HCT116 (cell line): ENCODE measurements around the gene TPM3. TPM values are rescaled to one million over a fixed set of nuclear protein-coding genes. Genes with fewer than 3 reads are reported as not detected.
A peak's percentile ranks its signal among the peaks of the same experiment; 100 is the strongest.

ENCODE experiments used
- ATAC-seq: fragments of 200-7000 bp; cut with Tn5 transposase; 2 replicates; pipeline ENCODE4 v1.9.1; 2020; ENCODE audit warnings: mild to moderate bottlenecking, moderate library complexity
- BruUV-seq: library from RNA; stranded (reverse); fragments of 400-500 nt; replicated peaks from 2 replicates; lab custom pipeline; 2021; lab: Mats Ljungman, UMichigan
- CTCF ChIA-PET: fragments of 300-600 bp; sonication (Branson Sonifier 250); formaldehyde crosslinking; loops from one replicate; lab custom pipeline; 2021; ENCODE audit warnings: antibody characterized with exemption; lab: Charles Lee
- POLR2A ChIA-PET: fragments of 300-600, 350-600 bp; sonication (Branson Sonifier 250); formaldehyde crosslinking; loops from one replicate; lab custom pipeline; 2021; ENCODE audit warnings: antibody characterized with exemption; lab: Charles Lee
- RAD21 ChIA-PET, 2 experiments: fragments of 300-600 bp; sonication (Branson Sonifier 250); formaldehyde crosslinking; loops; one replicate each; lab custom pipeline; 2023; ENCODE audit warnings: low total read pairs in 2 of 2; ENCODE audit not compliant: uncharacterized antibody in 2 of 2, unreplicated experiment in 2 of 2, low non-redundant PET in 1 of 2; lab: Charles Lee
- DNase-seq: peaks from one replicate; pipeline ENCODE4 v3.0.0-alpha.2; 2010; ENCODE audit warnings: low read depth, low spot score
- H2AFZ ChIP-seq: fragments of 200-600 bp; shearing (Covaris generic), sonication (generic); 2 replicates; pipeline ENCODE4 v1.6.1; 2017; ENCODE audit warnings: low read depth, mixed run types, mixed read lengths, antibody characterized with exemption, low read length; ENCODE audit not compliant: poor library complexity, severe bottlenecking
- H3K27ac ChIP-seq: 2 replicates; pipeline ENCODE4 v1.5.1; 2012; ENCODE audit warnings: low read depth, low read length
- H3K27me3 ChIP-seq: fragments of 200-600 bp; sonication (generic); 2 replicates; pipeline ENCODE4 v1.6.1; 2016; ENCODE audit warnings: mixed run types, low read length, mixed read lengths; ENCODE audit not compliant: insufficient read depth
- H3K36me3 ChIP-seq, 2 experiments: fragments of 200-500 bp in 1 of 2; fragments of 200-600 bp in 1 of 2; sonication (Bioruptor generic) in 1 of 2; sonication (generic) in 1 of 2; 2 replicates each; pipeline versions ENCODE4 v1.5.1 to v1.6.1; 2014 to 2016; ENCODE audit warnings: low read length in 2 of 2, inconsistent platforms in 1 of 2, mixed read lengths in 1 of 2, mixed run types in 1 of 2; ENCODE audit not compliant: insufficient read depth in 2 of 2, control insufficient read depth in 1 of 2
- H3K4me1 ChIP-seq, 2 experiments: fragments of 200-600 bp in 1 of 2; sonication (generic) in 1 of 2; 2 replicates each; pipeline versions ENCODE4 v1.5.1 to v1.6.1; 2012 to 2017; ENCODE audit warnings: low read length in 2 of 2, inconsistent platforms in 1 of 2, mild to moderate bottlenecking in 1 of 2, mixed read lengths in 1 of 2, mixed run types in 1 of 2, moderate library complexity in 1 of 2; ENCODE audit not compliant: insufficient read depth in 2 of 2, control insufficient read depth in 1 of 2
- H3K4me2 ChIP-seq: fragments of 200-600 bp; sonication (generic); 2 replicates; pipeline ENCODE4 v1.6.1; 2017; ENCODE audit warnings: mixed run types, low read length, mixed read lengths
- H3K4me3 ChIP-seq, 2 experiments: fragments of 200-600 bp in 1 of 2; sonication (generic) in 1 of 2; replicated peaks in 1 of 2; 2 replicates each; pipeline ENCODE4 v1.5.1; 2011 to 2016; ENCODE audit warnings: low read length in 2 of 2, control low read depth in 1 of 2, low read depth in 1 of 2, mild to moderate bottlenecking in 1 of 2, mixed read lengths in 1 of 2, mixed run types in 1 of 2
- H3K79me2 ChIP-seq: fragments of 200-600 bp; sonication (generic); 2 replicates; pipeline ENCODE4 v1.6.1; 2017; ENCODE audit warnings: mild to moderate bottlenecking, mixed run types, low read length, moderate library complexity, mixed read lengths; ENCODE audit not compliant: insufficient read depth
- H3K9ac ChIP-seq: fragments of 200-600 bp; sonication (generic); 2 replicates; pipeline ENCODE4 v1.6.1; 2016; ENCODE audit warnings: low read length, mixed read lengths
- H3K9me2 ChIP-seq: fragments of 200-600 bp; sonication (generic), shearing (Covaris generic); 2 replicates; pipeline ENCODE4 v1.6.1; 2017; ENCODE audit warnings: mixed run types, mild to moderate bottlenecking, moderate library complexity; ENCODE audit not compliant: insufficient read depth
- H3K9me3 ChIP-seq, 2 experiments: fragments of 200-500 bp in 1 of 2; fragments of 200-600 bp in 1 of 2; sonication (Bioruptor generic) in 1 of 2; sonication (generic) in 1 of 2; 2 replicates each; pipeline ENCODE4 v1.6.1; 2014 to 2017; ENCODE audit warnings: low read length in 2 of 2, mixed read lengths in 2 of 2, inconsistent platforms in 1 of 2, low read depth in 1 of 2, mild to moderate bottlenecking in 1 of 2, mixed run types in 1 of 2, moderate library complexity in 1 of 2; ENCODE audit not compliant: control insufficient read depth in 1 of 2, insufficient read depth in 1 of 2
- H4K20me1 ChIP-seq: fragments of 200-600 bp; sonication (generic), shearing (Covaris generic); 2 replicates; pipeline ENCODE4 v1.6.1; 2017; ENCODE audit warnings: mixed run types, mild to moderate bottlenecking, moderate library complexity; ENCODE audit not compliant: insufficient read depth
- CEBPB ChIP-seq: IDR thresholded peaks from 2 replicates; pipeline ENCODE4 v1.6.1; 2012; ENCODE audit warnings: low read depth
- ELF1 ChIP-seq: IDR thresholded peaks from 2 replicates; pipeline ENCODE4 v1.6.1; 2012; ENCODE audit warnings: low read depth, borderline replicate concordance
- FOSL1 ChIP-seq: IDR thresholded peaks from 2 replicates; pipeline ENCODE4 v1.6.1; 2012; ENCODE audit warnings: low read depth
- REST ChIP-seq: IDR thresholded peaks from 2 replicates; pipeline ENCODE4 v1.6.1; 2012; ENCODE audit warnings: low read depth
- SP1 ChIP-seq: IDR thresholded peaks from 2 replicates; pipeline ENCODE4 v1.6.1; 2012; ENCODE audit warnings: low read depth
- YY1 ChIP-seq: IDR thresholded peaks from 2 replicates; pipeline ENCODE4 v1.6.1; 2011; ENCODE audit warnings: low read length, low read depth, moderate library complexity, mild to moderate bottlenecking; ENCODE audit not compliant: insufficient replicate concordance; ENCODE audit errors: extremely low read depth
- ZBTB33 ChIP-seq: IDR thresholded peaks from 2 replicates; pipeline ENCODE4 v1.6.1; 2011; ENCODE audit warnings: mild to moderate bottlenecking, low read length, moderate library complexity; ENCODE audit not compliant: insufficient replicate concordance; ENCODE audit errors: extremely low read depth
- ZFX ChIP-seq: fragments of 450-650 bp; IDR thresholded peaks from 2 replicates; pipeline ENCODE4 v1.6.1; 2017
- intact Hi-C: fragments of 100-400 bp; cut with micrococcal nuclease; formaldehyde crosslinking; loops from 2 replicates; pipeline ENCODE4 v1.10.0; 2022
- total RNA-seq: library from RNA; stranded (reverse); gene quantifications from one replicate; pipeline ENCODE4 v1.2.1, GENCODE V29; 2021; ENCODE audit not compliant: unreplicated experiment
- TF ChIP-seq, protein P1 (sequence below): IDR thresholded peaks from 2 replicates; pipeline ENCODE4 v1.6.1; 2012
- TF ChIP-seq, protein P2 (sequence below): IDR thresholded peaks from 2 replicates; pipeline ENCODE4 v1.6.1; 2012

TPM3 gene
- total RNA-seq, 1 experiment from 2014 or later = 457 TPM

DNA sequence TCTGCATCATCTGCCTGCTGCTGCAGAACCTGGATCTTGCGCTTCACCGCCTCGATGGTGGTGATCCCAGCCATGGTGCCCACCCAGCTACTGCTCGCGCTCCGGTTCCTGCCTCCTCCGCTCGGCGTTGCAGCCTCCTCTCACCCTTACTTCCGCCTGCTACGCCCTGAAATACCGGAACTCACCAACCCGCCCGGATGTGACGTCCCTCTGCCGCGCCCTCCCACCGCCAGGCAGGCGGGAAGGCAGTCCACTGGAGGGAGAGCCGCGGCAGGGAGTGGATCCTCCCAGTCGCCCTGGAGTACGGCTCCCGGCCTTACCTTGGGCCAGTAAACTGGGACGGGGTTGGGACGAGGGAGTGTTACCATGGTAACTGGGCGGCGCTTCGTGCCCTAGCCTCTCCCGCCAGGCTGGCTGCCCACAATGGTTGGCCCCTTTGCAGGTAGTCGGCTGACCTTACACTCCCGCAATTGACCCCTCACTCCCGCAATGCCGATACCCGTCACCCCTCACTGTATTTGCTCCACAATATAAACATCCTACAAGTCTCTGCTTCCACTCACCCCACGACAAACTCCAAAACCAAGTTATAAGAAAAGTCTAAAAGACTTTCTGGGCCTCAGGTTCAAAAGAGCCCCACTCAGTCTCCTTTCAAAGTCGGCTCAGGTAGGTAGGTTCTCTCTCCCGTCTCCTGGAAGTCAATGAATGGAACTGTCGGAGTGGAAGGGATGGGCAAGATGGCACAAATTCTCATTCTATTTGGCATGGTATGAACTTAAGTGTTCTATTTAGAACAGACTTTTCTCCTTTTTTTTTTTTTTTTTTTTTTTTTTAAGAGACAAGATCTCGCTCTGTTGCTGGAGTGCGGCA is 8.6 kb downstream of the TPM3 start (continued):
- no peak for TF ChIP-seq REST
- TF ChIP-seq, protein P1, sequence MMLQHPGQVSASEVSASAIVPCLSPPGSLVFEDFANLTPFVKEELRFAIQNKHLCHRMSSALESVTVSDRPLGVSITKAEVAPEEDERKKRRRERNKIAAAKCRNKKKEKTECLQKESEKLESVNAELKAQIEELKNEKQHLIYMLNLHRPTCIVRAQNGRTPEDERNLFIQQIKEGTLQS = no peak
- TF ChIP-seq, protein P2, sequence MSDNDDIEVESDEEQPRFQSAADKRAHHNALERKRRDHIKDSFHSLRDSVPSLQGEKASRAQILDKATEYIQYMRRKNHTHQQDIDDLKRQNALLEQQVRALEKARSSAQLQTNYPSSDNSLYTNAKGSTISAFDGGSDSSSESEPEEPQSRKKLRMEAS = peak; percentile 97
- no peak for TF ChIP-seq ZFX
- TF ChIP-seq CEBPB = no peak
- TF ChIP-seq, all 23 proteins: peak for 9

- peaks cover 11 to 19% of the 10 kb centered on the region in 2 experiments for H3K36me3 ChIP-seq
- H3K27ac ChIP-seq = peak overlapping the region; percentile 78
- H3K27me3 ChIP-seq = no peaks in the 10 kb centered on the region
- H3K4me1 ChIP-seq = peaks cover 19 to 39% of the 10 kb centered on the region in 2 experiments
- no peaks in the 10 kb centered on the region for H3K9me3 ChIP-seq
- no peak overlapping the region for H2AFZ ChIP-seq
- CTCF ChIA-PET = no interaction called here
- peaks cover 36% of the 10 kb centered on the region; the same call in 1 of the 2 replicates for H4K20me1 ChIP-seq
- DNase-seq (peak; percentile 22), ATAC-seq (peak; percentile 55)
- no peaks in the 10 kb centered on the region for H3K9me2 ChIP-seq
- H3K4me3 ChIP-seq = peak overlapping the region; percentile 90 to 98
- H3K79me2 ChIP-seq = peaks cover 55% of the 10 kb centered on the region
- RAD21 ChIA-PET = no interaction called here
- POLR2A ChIA-PET = interaction anchor here (0.7 to 1.6 kb wide), 2 partner anchors 17 to 38 kb away, joined by 3 to 9 read pairs; partner anchors contain the start of gene UBAP2L
- peak overlapping the region; percentile 85 for H3K9ac ChIP-seq
- no TSS peak for BruUV-seq
- peak overlapping the region; percentile 96 for H3K4me2 ChIP-seq
- intact Hi-C loops = loop anchor here (1.0 to 10.0 kb wide), 3 partner anchors 38 to 362 kb away; partner anchors contain the start of gene UBAP2L
- TF ChIP-seq ZFX = no peak
- no peak for TF ChIP-seq CEBPB
- no peak for TF ChIP-seq SP1
- no peak for TF ChIP-seq ZBTB33
- no peak for TF ChIP-seq REST
- no peak for TF ChIP-seq YY1
- TF ChIP-seq FOSL1 = no peak
- TF ChIP-seq ELF1 = no peak
These were observed 9.4 kb downstream of the TPM3 start for GRCh38 chr1:154182344-154183045.
